ENCODE results near the gene CA4.
"Not testable (repeated sequence)": the region's sequence is repeated elsewhere in the genome, so short reads cannot be mapped to it uniquely, and the experiment has no call there.

GRCh38 chr17:60119807-60120748 lies 29.7 kb upstream of the CA4 start:
- not testable (repeated sequence) for TF ChIP-seq ATF1 (CRISPR knock-in tag; IDR thresholded peaks at IDR 0.05); MAX (CRISPR knock-in tag; IDR thresholded peaks at IDR 0.05); ATF2 (CRISPR knock-in tag; IDR thresholded peaks at IDR 0.05; ENCODE audit: borderline replicate concordance, low read depth); FOXK1 (CRISPR knock-in tag; IDR thresholded peaks at IDR 0.05); TCF7 (CRISPR knock-in tag; IDR thresholded peaks at IDR 0.05; ENCODE audit: low read depth); TEAD4 (CRISPR knock-in tag; IDR thresholded peaks at IDR 0.05); TEAD1 (CRISPR knock-in tag; IDR thresholded peaks at IDR 0.05); SP1 (CRISPR knock-in tag; conservative IDR thresholded peaks at IDR 0.05); STAT6 (CRISPR knock-in tag; conservative IDR thresholded peaks at IDR 0.05; ENCODE audit: low read depth)
- TF ChIP-seq, protein P1, sequence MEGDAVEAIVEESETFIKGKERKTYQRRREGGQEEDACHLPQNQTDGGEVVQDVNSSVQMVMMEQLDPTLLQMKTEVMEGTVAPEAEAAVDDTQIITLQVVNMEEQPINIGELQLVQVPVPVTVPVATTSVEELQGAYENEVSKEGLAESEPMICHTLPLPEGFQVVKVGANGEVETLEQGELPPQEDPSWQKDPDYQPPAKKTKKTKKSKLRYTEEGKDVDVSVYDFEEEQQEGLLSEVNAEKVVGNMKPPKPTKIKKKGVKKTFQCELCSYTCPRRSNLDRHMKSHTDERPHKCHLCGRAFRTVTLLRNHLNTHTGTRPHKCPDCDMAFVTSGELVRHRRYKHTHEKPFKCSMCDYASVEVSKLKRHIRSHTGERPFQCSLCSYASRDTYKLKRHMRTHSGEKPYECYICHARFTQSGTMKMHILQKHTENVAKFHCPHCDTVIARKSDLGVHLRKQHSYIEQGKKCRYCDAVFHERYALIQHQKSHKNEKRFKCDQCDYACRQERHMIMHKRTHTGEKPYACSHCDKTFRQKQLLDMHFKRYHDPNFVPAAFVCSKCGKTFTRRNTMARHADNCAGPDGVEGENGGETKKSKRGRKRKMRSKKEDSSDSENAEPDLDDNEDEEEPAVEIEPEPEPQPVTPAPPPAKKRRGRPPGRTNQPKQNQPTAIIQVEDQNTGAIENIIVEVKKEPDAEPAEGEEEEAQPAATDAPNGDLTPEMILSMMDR (IDR thresholded peaks at IDR 0.05) = not testable (repeated sequence)
- TF ChIP-seq, protein P2, sequence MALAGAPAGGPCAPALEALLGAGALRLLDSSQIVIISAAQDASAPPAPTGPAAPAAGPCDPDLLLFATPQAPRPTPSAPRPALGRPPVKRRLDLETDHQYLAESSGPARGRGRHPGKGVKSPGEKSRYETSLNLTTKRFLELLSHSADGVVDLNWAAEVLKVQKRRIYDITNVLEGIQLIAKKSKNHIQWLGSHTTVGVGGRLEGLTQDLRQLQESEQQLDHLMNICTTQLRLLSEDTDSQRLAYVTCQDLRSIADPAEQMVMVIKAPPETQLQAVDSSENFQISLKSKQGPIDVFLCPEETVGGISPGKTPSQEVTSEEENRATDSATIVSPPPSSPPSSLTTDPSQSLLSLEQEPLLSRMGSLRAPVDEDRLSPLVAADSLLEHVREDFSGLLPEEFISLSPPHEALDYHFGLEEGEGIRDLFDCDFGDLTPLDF (CRISPR knock-in tag; IDR thresholded peaks at IDR 0.05) = not testable (repeated sequence)
